Parathyroid adenoma (tissue), 2 donors: ENCODE measurements around the gene COQ5.

Source experiments
- H2AFZ ChIP-seq: fragments of 300-600 bp; sonication (generic); one replicate; pipeline ENCODE4 v1.7.0; 2017; ENCODE audit warnings: antibody characterized with exemption, mild to moderate bottlenecking
- H3K27ac ChIP-seq: fragments of 300-600 bp; sonication (generic); one replicate; pipeline ENCODE4 v1.7.0; 2017
- H3K27me3 ChIP-seq: fragments of 300-600 bp; sonication (generic); one replicate; pipeline ENCODE4 v1.7.0; 2017; ENCODE audit warnings: low read length; ENCODE audit not compliant: control insufficient read depth, insufficient read depth
- H3K36me3 ChIP-seq: fragments of 300-600 bp; sonication (generic); one replicate; pipeline ENCODE4 v1.7.0; 2017; ENCODE audit warnings: low read length; ENCODE audit not compliant: control insufficient read depth, insufficient read depth
- H3K4me1 ChIP-seq: fragments of 300-600 bp; sonication (generic); one replicate; pipeline ENCODE4 v1.7.0; 2017; ENCODE audit warnings: control low read depth
- H3K4me2 ChIP-seq: fragments of 300-600 bp; sonication (generic); one replicate; pipeline ENCODE4 v1.7.0; 2017; ENCODE audit warnings: low read length
- H3K4me3 ChIP-seq: fragments of 300-600 bp; sonication (generic); one replicate; pipeline ENCODE4 v1.7.0; 2017; ENCODE audit warnings: low read depth, low read length
- H3K79me2 ChIP-seq: fragments of 300-600 bp; sonication (generic); one replicate; pipeline ENCODE4 v1.7.0; 2017; ENCODE audit warnings: control low read depth
- H3K9ac ChIP-seq: fragments of 300-600 bp; sonication (generic); one replicate; pipeline ENCODE4 v1.7.0; 2017; ENCODE audit warnings: mild to moderate bottlenecking
- H3K9me3 ChIP-seq: fragments of 300-600 bp; sonication (generic); one replicate; pipeline ENCODE4 v1.7.0; 2017; ENCODE audit warnings: low read length; ENCODE audit not compliant: control insufficient read depth
- TF ChIP-seq, protein P1 (sequence below): fragments of 300-600 bp; sonication (generic); IDR thresholded peaks from one replicate; pipeline ENCODE4 v1.7.0; 2017; ENCODE audit warnings: antibody characterized with exemption, mild to moderate bottlenecking
- donor health status: primary hyperparathyroidism.

Gene COQ5

GRCh38 chr12:120473807-120474615 is 54.9 kb downstream of the COQ5 start:
- Histone ChIP-seq H3K27ac (no peak overlapping the region), H2AFZ (no peak overlapping the region), H3K4me3 (no peak overlapping the region), H3K4me1 (no peaks in the 10 kb centered on the region), H3K79me2 (peaks cover 10% of the 10 kb centered on the region), H3K9ac (no peak overlapping the region), H3K4me2 (no peak overlapping the region), H3K27me3 (no peaks in the 10 kb centered on the region), H3K36me3 (no peaks in the 10 kb centered on the region), H3K9me3 (no peaks in the 10 kb centered on the region)
- TF ChIP-seq, protein P1, sequence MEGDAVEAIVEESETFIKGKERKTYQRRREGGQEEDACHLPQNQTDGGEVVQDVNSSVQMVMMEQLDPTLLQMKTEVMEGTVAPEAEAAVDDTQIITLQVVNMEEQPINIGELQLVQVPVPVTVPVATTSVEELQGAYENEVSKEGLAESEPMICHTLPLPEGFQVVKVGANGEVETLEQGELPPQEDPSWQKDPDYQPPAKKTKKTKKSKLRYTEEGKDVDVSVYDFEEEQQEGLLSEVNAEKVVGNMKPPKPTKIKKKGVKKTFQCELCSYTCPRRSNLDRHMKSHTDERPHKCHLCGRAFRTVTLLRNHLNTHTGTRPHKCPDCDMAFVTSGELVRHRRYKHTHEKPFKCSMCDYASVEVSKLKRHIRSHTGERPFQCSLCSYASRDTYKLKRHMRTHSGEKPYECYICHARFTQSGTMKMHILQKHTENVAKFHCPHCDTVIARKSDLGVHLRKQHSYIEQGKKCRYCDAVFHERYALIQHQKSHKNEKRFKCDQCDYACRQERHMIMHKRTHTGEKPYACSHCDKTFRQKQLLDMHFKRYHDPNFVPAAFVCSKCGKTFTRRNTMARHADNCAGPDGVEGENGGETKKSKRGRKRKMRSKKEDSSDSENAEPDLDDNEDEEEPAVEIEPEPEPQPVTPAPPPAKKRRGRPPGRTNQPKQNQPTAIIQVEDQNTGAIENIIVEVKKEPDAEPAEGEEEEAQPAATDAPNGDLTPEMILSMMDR: no peak

- H3K9ac ChIP-seq: no peak overlapping the region
- H3K4me2 ChIP-seq: no peak overlapping the region
- H3K4me3 ChIP-seq: no peak overlapping the region
- H2AFZ ChIP-seq: no peak overlapping the region
- no peaks in the 10 kb centered on the region for H3K9me3 ChIP-seq
- no peaks in the 10 kb centered on the region for H3K27me3 ChIP-seq
- peaks cover 12% of the 10 kb centered on the region for H3K79me2 ChIP-seq
- TF ChIP-seq, protein P1: no peak
- no peaks in the 10 kb centered on the region for H3K36me3 ChIP-seq
- H3K4me1 ChIP-seq: peaks cover 3% of the 10 kb centered on the region
- H3K27ac ChIP-seq: no peak overlapping the region
Observed at GRCh38 chr12:120472521-120472920, 56.4 kb downstream of the COQ5 start.

DNA sequence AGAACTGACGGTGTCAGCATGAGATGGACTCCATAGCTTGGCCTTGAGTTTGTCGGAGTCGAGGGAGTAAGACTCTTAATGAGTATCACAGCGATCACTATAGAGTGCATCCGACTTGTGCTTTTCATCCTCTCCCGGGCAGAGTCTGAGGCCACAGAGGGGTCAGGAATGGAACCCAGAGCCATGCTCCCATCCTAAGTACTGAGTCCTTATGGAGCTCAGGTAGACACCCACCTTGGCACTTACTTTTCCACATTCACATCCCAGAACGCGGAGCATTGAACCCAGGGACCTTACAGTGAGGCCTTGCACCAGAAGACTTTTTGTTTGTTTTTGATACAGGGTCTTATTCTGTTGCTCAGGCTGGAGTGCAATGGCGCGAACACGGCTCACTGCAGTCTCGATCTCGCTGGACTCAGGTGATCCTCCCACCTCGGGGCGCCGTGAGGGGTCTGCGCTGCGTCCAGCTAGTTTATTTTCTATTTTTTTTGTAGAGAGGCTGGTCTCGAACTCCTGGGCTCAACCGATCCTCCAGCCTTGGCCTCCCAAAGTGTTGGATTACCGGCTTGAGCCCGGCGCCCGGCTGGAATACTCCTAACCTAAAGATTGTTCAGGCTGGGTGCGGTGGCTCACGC is 58.7 kb downstream of the COQ5 start:
- H3K36me3 ChIP-seq: no peaks in the 10 kb centered on the region
- H3K27ac ChIP-seq: peak overlapping the region; percentile 86
- H3K4me3 ChIP-seq: peak overlapping the region; percentile 84
- H3K4me2 ChIP-seq: peak overlapping the region; percentile 99
- H3K4me1 ChIP-seq: peaks cover 3% of the 10 kb centered on the region
- peak overlapping the region; percentile 64 for H3K9ac ChIP-seq
- H3K79me2 ChIP-seq: peaks cover 28% of the 10 kb centered on the region
- peak overlapping the region; percentile 98 for H2AFZ ChIP-seq
- H3K9me3 ChIP-seq: no peaks in the 10 kb centered on the region
- TF ChIP-seq, protein P1: no peak
- H3K27me3 ChIP-seq: no peaks in the 10 kb centered on the region

GRCh38 chr12:120469450-120470149 is 59.4 kb downstream of the COQ5 start, which contains the start of gene SRSF9:
SRSF9 (minus strand) TSS chr12:120469748; CDS start chr12:120469609, 139 bp downstream.
- Histone ChIP-seq H3K27ac (peak within 1 kb of the TSS; percentile 86), H3K79me2 (peaks cover 31% of the 10 kb centered on the region), H3K9me3 (no peaks in the 10 kb centered on the region), H3K36me3 (no peaks in the 10 kb centered on the region), H2AFZ (peak within 1 kb of the TSS; percentile 98), H3K27me3 (no peaks in the 10 kb centered on the region), H3K4me1 (peaks cover 3% of the 10 kb centered on the region), H3K4me2 (peak within 1 kb of the TSS; percentile 99), H3K9ac (peak within 1 kb of the TSS; percentile 64), H3K4me3 (peak within 1 kb of the TSS; percentile 84)
- TF ChIP-seq, protein P1: peak; percentile 96
